MCF 10A (cell line): Measurements from ENCODE around the gene NUP160. TPM values are rescaled to one million over a fixed set of nuclear protein-coding genes. Genes with fewer than 3 reads are reported as not detected.
A peak's percentile ranks its signal among the peaks of the same experiment; 100 is the strongest.

ENCODE experiments used
- BruUV-seq: library from RNA; stranded (reverse); fragments of 400-500 nt; replicated peaks from 2 replicates; lab custom pipeline; 2021; lab: Mats Ljungman, UMichigan
- CTCF ChIA-PET: fragments of 300-600 bp; sonication (Branson Sonifier 250); formaldehyde crosslinking; extraction: SDS; loops from one replicate; lab custom pipeline; 2021; ENCODE audit warnings: antibody characterized with exemption, inconsistent platforms; lab: Yijun Ruan, JAX
- POLR2A ChIA-PET: fragments of 300-600, 350-650 bp; sonication (Branson Sonifier 250); formaldehyde crosslinking; extraction: SDS; loops from one replicate; lab custom pipeline; 2020; ENCODE audit warnings: antibody characterized with exemption, inconsistent platforms; lab: Yijun Ruan, JAX
- DNase-seq: peaks from one replicate; pipeline ENCODE4 v3.0.0-alpha.2; 2018; ENCODE audit not compliant: unreplicated experiment
- H3K27ac Mint-ChIP-seq: one replicate; pipeline ENCODE4 v1.8.0; 2022; ENCODE audit warnings: mild to moderate bottlenecking, low read depth, mixed read lengths; ENCODE audit not compliant: unreplicated experiment
- H3K27me3 Mint-ChIP-seq: one replicate; pipeline ENCODE4 v1.8.0; 2022; ENCODE audit warnings: mixed read lengths; ENCODE audit not compliant: insufficient read depth, unreplicated experiment
- H3K36me3 Mint-ChIP-seq: one replicate; pipeline ENCODE4 v1.8.0; 2022; ENCODE audit warnings: mild to moderate bottlenecking, moderate library complexity, mixed read lengths; ENCODE audit not compliant: insufficient read depth, unreplicated experiment
- H3K4me1 Mint-ChIP-seq: one replicate; pipeline ENCODE4 v1.8.0; 2022; ENCODE audit warnings: mixed read lengths; ENCODE audit not compliant: insufficient read depth, unreplicated experiment
- H3K4me3 Mint-ChIP-seq: one replicate; pipeline ENCODE4 v1.8.0; 2022; ENCODE audit warnings: mild to moderate bottlenecking, moderate library complexity, mixed read lengths; ENCODE audit not compliant: unreplicated experiment
- H3K9me3 Mint-ChIP-seq: one replicate; pipeline ENCODE4 v1.8.0; 2022; ENCODE audit warnings: mixed read lengths; ENCODE audit not compliant: unreplicated experiment
- intact Hi-C: fragments of 100-400 bp; cut with micrococcal nuclease; formaldehyde crosslinking; loops from 2 replicates; pipeline ENCODE4 v1.14.1; 2022
- total RNA-seq: library from RNA; stranded (reverse); gene quantifications from 2 replicates; pipeline ENCODE4 v1.2.3, GENCODE V29; 2022
- TF ChIP-seq, protein P1 (sequence below): fragments of 200-600 bp; IDR thresholded peaks from one replicate; pipeline ENCODE4 v1.8.0; 2022; ENCODE audit warnings: antibody characterized with exemption, mild to moderate bottlenecking; ENCODE audit not compliant: unreplicated experiment

NUP160 gene
- total RNA-seq, 1 experiment from 2014 or later, result 33.8 TPM

GRCh38 chr11:47863898-47864430 lies 15.8 kb upstream of the NUP160 start:
- TF ChIP-seq, protein P1, sequence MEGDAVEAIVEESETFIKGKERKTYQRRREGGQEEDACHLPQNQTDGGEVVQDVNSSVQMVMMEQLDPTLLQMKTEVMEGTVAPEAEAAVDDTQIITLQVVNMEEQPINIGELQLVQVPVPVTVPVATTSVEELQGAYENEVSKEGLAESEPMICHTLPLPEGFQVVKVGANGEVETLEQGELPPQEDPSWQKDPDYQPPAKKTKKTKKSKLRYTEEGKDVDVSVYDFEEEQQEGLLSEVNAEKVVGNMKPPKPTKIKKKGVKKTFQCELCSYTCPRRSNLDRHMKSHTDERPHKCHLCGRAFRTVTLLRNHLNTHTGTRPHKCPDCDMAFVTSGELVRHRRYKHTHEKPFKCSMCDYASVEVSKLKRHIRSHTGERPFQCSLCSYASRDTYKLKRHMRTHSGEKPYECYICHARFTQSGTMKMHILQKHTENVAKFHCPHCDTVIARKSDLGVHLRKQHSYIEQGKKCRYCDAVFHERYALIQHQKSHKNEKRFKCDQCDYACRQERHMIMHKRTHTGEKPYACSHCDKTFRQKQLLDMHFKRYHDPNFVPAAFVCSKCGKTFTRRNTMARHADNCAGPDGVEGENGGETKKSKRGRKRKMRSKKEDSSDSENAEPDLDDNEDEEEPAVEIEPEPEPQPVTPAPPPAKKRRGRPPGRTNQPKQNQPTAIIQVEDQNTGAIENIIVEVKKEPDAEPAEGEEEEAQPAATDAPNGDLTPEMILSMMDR, result no peak
- intact Hi-C loops, result no loop called here
- no peaks in the 10 kb centered on the region for H3K36me3 Mint-ChIP-seq

GRCh38 chr11:47863189-47863897 lies 15.2 kb upstream of the NUP160 start:
- CTCF ChIA-PET, result no interaction called here
- TF ChIP-seq, protein P1, result no peak
- DNase-seq, result peak; percentile 40
- Mint-ChIP-seq H3K36me3 (no peaks in the 10 kb centered on the region), H3K4me1 (peaks cover 20% of the 10 kb centered on the region), H3K4me3 (no peak overlapping the region), H3K27me3 (no peaks in the 10 kb centered on the region), H3K9me3 (no peaks in the 10 kb centered on the region), H3K27ac (no peak overlapping the region)
- intact Hi-C loops, result no loop called here
- POLR2A ChIA-PET, result no interaction called here
- no TSS peak for BruUV-seq

More at GRCh38 chr11:47863898-47864430, 15.8 kb upstream of the NUP160 start:
- no peak for DNase-seq
- Mint-ChIP-seq H3K27me3 (no peaks in the 10 kb centered on the region), H3K4me1 (peaks cover 19% of the 10 kb centered on the region), H3K9me3 (no peaks in the 10 kb centered on the region), H3K27ac (no peak overlapping the region), H3K4me3 (no peak overlapping the region)
- ChIA-PET POLR2A (interaction anchor here (0.6 kb wide), 1 partner anchor 14 kb away, joined by 3 read pairs; no protein-coding TSS in a partner anchor), CTCF (interaction anchor here (0.6 kb wide), 1 partner anchor 14 kb away, joined by 6 read pairs; no protein-coding TSS in a partner anchor)
- no TSS peak for BruUV-seq

- Mint-ChIP-seq H3K36me3 (no peaks in the 10 kb centered on the region), H3K27ac (peak overlapping the region; percentile 44), H3K9me3 (no peaks in the 10 kb centered on the region), H3K4me1 (peaks cover 31% of the 10 kb centered on the region), H3K4me3 (no peak overlapping the region), H3K27me3 (no peaks in the 10 kb centered on the region)
- no TSS peak for BruUV-seq
- TF ChIP-seq, protein P1, result no peak
- DNase-seq, result peak; percentile 55
- intact Hi-C loops, result no loop called here
- POLR2A ChIA-PET, result interaction anchor here (0.5 to 1.1 kb wide), 4 partner anchors 9 to 17 kb away, joined by 3 read pairs; no protein-coding TSS in a partner anchor
- CTCF ChIA-PET, result interaction anchor here (0.5 to 2.1 kb wide), 3 partner anchors 9 to 310 kb away, joined by 3 to 5 read pairs (median 4); no protein-coding TSS in a partner anchor
These were observed 13.6 kb upstream of the NUP160 start for GRCh38 chr11:47861728-47862127.

DNA sequence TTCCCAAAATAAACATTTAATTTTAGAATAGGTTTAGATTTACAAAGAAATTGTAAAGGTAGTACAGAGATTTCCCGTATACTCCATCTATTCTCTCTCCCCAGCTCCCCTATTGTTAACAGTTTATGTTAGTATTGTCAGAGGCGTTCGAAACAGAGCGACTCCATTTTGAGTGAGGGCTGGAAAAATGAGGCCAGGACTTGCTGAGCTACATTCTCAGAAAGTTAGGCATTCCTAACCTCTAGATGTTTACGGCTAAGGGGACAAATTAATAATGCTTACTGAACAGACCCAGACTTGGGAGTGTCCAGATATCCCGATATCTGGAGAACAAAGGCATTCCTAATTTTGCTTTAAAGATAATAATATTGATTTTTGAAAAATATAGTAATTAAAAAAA lies 12.4 kb upstream of the NUP160 start:
- CTCF ChIA-PET, result interaction anchor here (1.0 to 2.1 kb wide), 2 partner anchors 8 to 74 kb away, joined by 4 to 5 read pairs; no protein-coding TSS in a partner anchor
- no peaks in the 10 kb centered on the region for H3K9me3 Mint-ChIP-seq
- H3K27ac Mint-ChIP-seq, result peak overlapping the region; percentile 44
- no peak overlapping the region for H3K4me3 Mint-ChIP-seq
- TF ChIP-seq, protein P1, result no peak
- BruUV-seq, result no TSS peak
- no peak for DNase-seq
- no peaks in the 10 kb centered on the region for H3K27me3 Mint-ChIP-seq
- POLR2A ChIA-PET, result interaction anchor here (0.7 to 0.9 kb wide), 2 partner anchors 26 to 177 kb away, joined by 3 to 4 read pairs; no protein-coding TSS in a partner anchor
- peaks cover 31% of the 10 kb centered on the region for H3K4me1 Mint-ChIP-seq
- no peaks in the 10 kb centered on the region for H3K36me3 Mint-ChIP-seq
- intact Hi-C loops, result no loop called here
